B cell (primary cell): ENCODE data around the gene MISP3. TPM values are rescaled to one million over a fixed set of nuclear protein-coding genes. Genes with fewer than 3 reads are reported as not detected.

Experiments
- ATAC-seq: fragments of 200-7000 bp; cut with Tn5 transposase; one replicate; pipeline ENCODE4 v1.10.0; 2021; ENCODE audit warnings: low read depth, mild to moderate bottlenecking, moderate number of reproducible peaks, moderate library complexity
- CTCF ChIA-PET: fragments of 350-600 bp; sonication (Branson Sonifier 250); formaldehyde crosslinking; loops from one replicate; lab custom pipeline; 2021; ENCODE audit warnings: antibody characterized with exemption, inconsistent platforms; lab: Charles Lee
- POLR2A ChIA-PET: fragments of 350-600 bp; sonication (Branson Sonifier 250); formaldehyde crosslinking; loops from one replicate; lab custom pipeline; 2021; ENCODE audit warnings: antibody characterized with exemption; lab: Charles Lee
- DNase-seq: peaks from one replicate; pipeline ENCODE4 v3.0.0; 2013
- H2AFZ ChIP-seq: 2 replicates; pipeline ENCODE4 v1.6.1; 2012; ENCODE audit warnings: mild to moderate bottlenecking, low read depth, low read length; ENCODE audit not compliant: insufficient read depth, poor library complexity, severe bottlenecking
- H3K27ac ChIP-seq, 2 donors: 1 replicate in 1 of 2; 2 replicates in 1 of 2; pipeline ENCODE4 v1.5.1; 2012 to 2013; ENCODE audit warnings: low read length in 2 of 2, mild to moderate bottlenecking in 2 of 2, moderate library complexity in 1 of 2
- H3K27me3 ChIP-seq, 4 experiments: fragments of 200-600 bp in 1 of 4; sonication (generic) in 1 of 4; replicated peaks in 1 of 4; 1 replicate in 2 of 4; 2 replicates in 2 of 4; pipeline versions ENCODE4 v1.6.1 to v1.7.0; 2013 to 2016; ENCODE audit warnings: low read length in 3 of 4, mild to moderate bottlenecking in 2 of 4, mixed read lengths in 1 of 4, moderate library complexity in 1 of 4; ENCODE audit not compliant: insufficient read depth in 4 of 4, control insufficient read depth in 3 of 4; ENCODE audit errors: control extremely low read depth in 1 of 4
- H3K36me3 ChIP-seq, 2 experiments: replicated peaks in 1 of 2; 1 replicate in 1 of 2; 2 replicates in 1 of 2; pipeline versions ENCODE4 v1.6.1 to v1.7.1; 2013; ENCODE audit warnings: low read length in 1 of 2; ENCODE audit not compliant: insufficient read depth in 2 of 2, control insufficient read depth in 1 of 2; ENCODE audit errors: control extremely low read depth in 1 of 2, extremely low read depth in 1 of 2
- H3K4me1 ChIP-seq, 2 donors: fragments of 200-600 bp in 1 of 2; sonication (generic) in 1 of 2; 1 replicate in 1 of 2; 2 replicates in 1 of 2; pipeline versions ENCODE4 v1.5.1 to v1.6.1; 2013 to 2017; ENCODE audit warnings: low read length in 2 of 2; ENCODE audit not compliant: control insufficient read depth in 2 of 2, insufficient read depth in 2 of 2
- H3K4me2 ChIP-seq: replicated peaks from 2 replicates; pipeline ENCODE3; 2012; ENCODE audit warnings: mild to moderate bottlenecking, low read depth, low read length; ENCODE audit not compliant: poor library complexity, severe bottlenecking
- H3K4me3 ChIP-seq, 5 experiments: fragments of 200-600 bp in 1 of 5; sonication (generic) in 1 of 5; 1 replicate in 3 of 5; 2 replicates in 2 of 5; pipeline versions ENCODE4 v1.5.1 to v1.7.0; 2011 to 2016; ENCODE audit warnings: low read length in 4 of 5, mild to moderate bottlenecking in 4 of 5, low read depth in 2 of 5, control low read depth in 1 of 5, moderate library complexity in 1 of 5; ENCODE audit not compliant: insufficient read depth in 1 of 5; ENCODE audit errors: control extremely low read depth in 1 of 5, extremely low read depth in 1 of 5
- H3K79me2 ChIP-seq: fragments of 200-600 bp; sonication (generic); one replicate; pipeline ENCODE4 v1.6.0; 2016; ENCODE audit warnings: low read length; ENCODE audit not compliant: control insufficient read depth, insufficient read depth
- H3K9ac ChIP-seq: fragments of 200-600 bp; sonication (generic); 2 replicates; pipeline ENCODE4 v1.6.1; 2017; ENCODE audit warnings: mild to moderate bottlenecking, low read length, moderate library complexity
- H3K9me3 ChIP-seq, 3 donors: one replicate each; pipeline versions ENCODE4 v1.6.1 to v1.7.1; 2013; ENCODE audit warnings: low read length in 2 of 3; ENCODE audit not compliant: control insufficient read depth in 2 of 3, insufficient read depth in 1 of 3; ENCODE audit errors: control extremely low read depth in 1 of 3
- H4K20me1 ChIP-seq: 2 replicates; pipeline ENCODE4 v1.6.0; 2012; ENCODE audit warnings: mild to moderate bottlenecking, low read length; ENCODE audit not compliant: insufficient read depth, control insufficient read depth, poor library complexity, severe bottlenecking
- H3K27ac Mint-ChIP-seq: one replicate; pipeline ENCODE4 v1.8.0; 2021; ENCODE audit warnings: mixed read lengths
- H3K27me3 Mint-ChIP-seq: one replicate; pipeline ENCODE4 v1.8.0; 2021; ENCODE audit warnings: mixed read lengths
- H3K4me1 Mint-ChIP-seq: one replicate; pipeline ENCODE4 v1.8.0; 2021; ENCODE audit warnings: mixed read lengths
- H3K4me3 Mint-ChIP-seq: one replicate; pipeline ENCODE4 v1.8.0; 2021; ENCODE audit warnings: mixed read lengths
- H3K9me3 Mint-ChIP-seq: one replicate; pipeline ENCODE4 v1.8.0; 2022; ENCODE audit warnings: mixed read lengths; ENCODE audit not compliant: insufficient read depth
- CTCF ChIP-seq: fragments of 200-600 bp; IDR thresholded peaks from one replicate; pipeline ENCODE4 v1.8.0; 2022; ENCODE audit warnings: antibody characterized with exemption, mild to moderate bottlenecking
- EZH2 ChIP-seq: IDR thresholded peaks from 2 replicates; pipeline ENCODE4 v1.6.1; 2012; ENCODE audit warnings: borderline replicate concordance, low read depth, mild to moderate bottlenecking, moderate library complexity, low read length; ENCODE audit not compliant: insufficient read depth, poor library complexity, severe bottlenecking
- WGBS: methylation state at CpG from one replicate; pipeline ENCODE4 v1.1.5; 2013; ENCODE audit warnings: missing lambda C conversion rate; ENCODE audit not compliant: insufficient coverage; 5-methylcytosine and 5-hydroxymethylcytosine counted together
- intact Hi-C: fragments of 100-400 bp; cut with micrococcal nuclease; formaldehyde crosslinking; loops from one replicate; pipeline ENCODE4 v1.10.0; 2022
- polyA plus RNA-seq: library from polyadenylated mRNA; depleted of rRNA; stranded (reverse); fragments of >200 nt; gene quantifications from 2 replicates; pipeline ENCODE4 v1.2.3, GENCODE V29; 2012
- total RNA-seq, 2 donors: library from RNA; stranded (reverse); fragments of 120-200 nt in 1 of 2; gene quantifications; 1 replicate in 1 of 2; 2 replicates in 1 of 2; pipeline versions ENCODE4 v1.2.3 to v1.2.4, GENCODE V29; 2013 to 2022

The MISP3 gene
- total and polyA plus RNA-seq, 2 donors (not counting 1 experiment from before 2014, with no cell fraction given): 0.34 TPM

- no peaks in the 10 kb centered on the region for H3K9me3 Mint-ChIP-seq
- no peak for TF ChIP-seq CTCF
- no peak for TF ChIP-seq EZH2
- peaks cover 18% of the 10 kb centered on the region for H3K4me1 Mint-ChIP-seq
- no peaks in the 10 kb centered on the region for H3K36me3 ChIP-seq
- no peak overlapping the region for H3K4me3 Mint-ChIP-seq
- H3K79me2 ChIP-seq: no peaks in the 10 kb centered on the region
- H3K27ac Mint-ChIP-seq: no peak overlapping the region
- no peaks in the 10 kb centered on the region for H4K20me1 ChIP-seq
- no peak overlapping the region for H2AFZ ChIP-seq
- H3K9me3 ChIP-seq: peaks cover 0 to 11% (median 0%) of the 10 kb centered on the region in 3 donors
- DNase-seq: no peak
- ChIA-PET POLR2A (interaction anchor here (0.6 kb wide), 1 partner anchor 88 kb away, joined by 5 read pairs; no protein-coding TSS in a partner anchor), CTCF (interaction anchor here (0.8 to 3.4 kb wide), 21 partner anchors 9 to 289 kb away, joined by 3 to 43 read pairs (median 4); partner anchors contain the start of genes BRME1, CC2D1A, MISP3 and NANOS3)
- 71% methylated on average over 5 of the region's 8 CpGs for WGBS
- ATAC-seq: no peak
- intact Hi-C loops: loop anchor here (2.0 kb wide), 1 partner anchor 13 kb away; the partner anchor contains the start of gene MISP3
- peaks cover 18 to 22% of the 10 kb centered on the region in 2 donors for H3K4me1 ChIP-seq
- H3K27ac ChIP-seq: no peak overlapping the region
- H3K4me2 ChIP-seq: no peak overlapping the region
- no peak overlapping the region for H3K4me3 ChIP-seq
- H3K9ac ChIP-seq: no peak overlapping the region
- peaks cover 37% of the 10 kb centered on the region for H3K27me3 Mint-ChIP-seq
- peaks cover 0 to 54% (median 28%) of the 10 kb centered on the region in 4 experiments for H3K27me3 ChIP-seq
Measured at GRCh38 chr19:14059652-14060155, 12.9 kb upstream of the MISP3 start.

DNA sequence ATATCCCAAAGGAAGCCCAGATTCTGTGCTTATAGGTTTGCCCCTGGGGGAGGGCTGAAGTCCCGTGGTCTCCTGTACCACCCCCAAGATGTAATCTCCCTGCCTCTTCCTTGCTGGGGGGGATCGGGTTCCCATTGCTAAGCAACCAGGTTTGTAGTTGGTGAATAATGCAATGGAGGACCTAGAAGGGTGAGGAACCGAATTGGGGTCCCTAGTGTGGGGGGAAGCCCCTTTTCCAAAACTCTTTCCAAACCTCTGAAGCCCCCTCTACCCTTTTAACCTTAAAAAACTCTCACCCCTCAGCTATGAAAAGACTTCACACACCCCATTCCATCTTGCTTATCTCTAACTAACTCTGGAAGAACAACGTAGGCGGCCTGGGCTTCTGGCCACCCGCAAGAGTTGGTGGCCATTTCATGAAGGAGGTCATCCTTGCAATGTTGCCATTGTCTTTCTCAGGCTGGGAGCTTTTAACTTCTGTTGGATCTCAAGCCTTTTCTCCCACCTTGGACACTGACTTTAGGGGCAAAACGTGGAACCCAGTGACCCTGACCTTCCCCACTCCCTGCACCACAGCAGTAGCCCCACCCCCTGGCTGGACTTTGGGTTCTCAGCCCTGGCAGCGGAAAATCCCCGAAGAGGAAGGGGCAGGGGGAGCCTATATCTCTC, 11.4 kb upstream of the MISP3 start:
- Histone ChIP-seq H3K4me3 (no peak overlapping the region), H3K36me3 (no peaks in the 10 kb centered on the region), H3K4me1 (peaks cover 18 to 22% of the 10 kb centered on the region in 2 donors), H3K9me3 (peaks cover 0 to 11% (median 0%) of the 10 kb centered on the region in 3 donors), H3K79me2 (no peaks in the 10 kb centered on the region), H3K27ac (no peak overlapping the region), H2AFZ (no peak overlapping the region), H3K27me3 (peaks cover 0 to 53% (median 28%) of the 10 kb centered on the region in 4 experiments), H4K20me1 (no peaks in the 10 kb centered on the region), H3K4me2 (no peak overlapping the region), H3K9ac (no peak overlapping the region)
- POLR2A ChIA-PET: interaction anchor here (0.6 kb wide), 1 partner anchor 9 kb away, joined by 3 read pairs; no protein-coding TSS in a partner anchor
- no peak for ATAC-seq
- no peak overlapping the region for H3K4me3 Mint-ChIP-seq
- no peak for TF ChIP-seq CTCF
- TF ChIP-seq EZH2: no peak
- intact Hi-C loops: no loop called here
- no peak for DNase-seq
- H3K27ac Mint-ChIP-seq: no peak overlapping the region
- CTCF ChIA-PET: interaction anchor here (0.7 to 3.4 kb wide), 7 partner anchors 11 to 287 kb away, joined by 3 to 43 read pairs (median 4); partner anchors contain the start of gene MISP3
- H3K27me3 Mint-ChIP-seq: peaks cover 39% of the 10 kb centered on the region
- H3K4me1 Mint-ChIP-seq: peaks cover 18% of the 10 kb centered on the region
- WGBS: no CpG with 5 or more reads among the region's 9 CpGs
- no peaks in the 10 kb centered on the region for H3K9me3 Mint-ChIP-seq
